ENCODE data around the gene ACOXL. TPM values are rescaled to one million over a fixed set of nuclear protein-coding genes. Genes with fewer than 3 reads are reported as not detected.
A peak's percentile ranks its signal among the peaks of the same experiment; 100 is the strongest.

ACOXL gene
- polyA plus RNA-seq, 4 donors = 0.06 to 0.56 TPM; not detected in 2

DNA sequence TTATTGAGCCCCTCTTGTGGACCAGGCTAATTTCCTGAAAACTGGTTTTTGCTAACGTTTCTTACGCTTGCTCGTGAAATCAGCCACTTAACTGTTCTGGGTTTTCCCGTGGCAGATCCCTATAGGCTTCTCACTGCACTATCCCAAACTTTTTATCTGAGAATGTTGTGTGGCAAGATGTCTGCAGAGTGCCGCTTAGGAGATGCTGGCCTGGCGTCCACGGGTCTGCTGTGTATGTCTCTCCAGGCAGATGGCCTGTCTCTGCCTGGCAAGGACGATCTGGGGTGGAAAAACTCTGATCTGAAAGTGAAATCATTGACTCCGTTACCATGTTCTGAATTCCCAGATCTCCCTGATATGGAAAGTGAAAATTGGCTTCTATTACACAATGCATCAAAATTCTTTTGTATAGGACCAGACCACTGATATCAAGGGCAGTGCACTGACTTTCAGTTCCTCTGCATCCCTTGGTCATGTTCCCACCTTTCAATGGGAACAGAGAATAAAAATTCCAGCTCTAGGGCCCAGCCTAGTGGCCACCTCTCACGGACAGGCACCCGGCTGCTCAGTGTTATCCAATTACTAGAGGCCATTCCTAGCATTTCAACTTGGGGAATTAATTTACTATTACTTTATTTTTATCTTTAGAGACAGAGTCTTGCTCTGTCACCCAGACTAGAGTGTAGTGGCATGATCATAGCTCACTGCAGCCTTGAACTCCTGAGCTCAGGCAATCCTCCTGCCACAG lies 154.6 kb downstream of the ACOXL start:
- FAIRE-seq = no peak
- no peak for DNase-seq
- H3K27me3 ChIP-seq (ENCODE audit: control insufficient read depth in 3 of 3, insufficient read depth in 3 of 3, low read length in 3 of 3) = no peaks in the 10 kb centered on the region
- H3K4me3 ChIP-seq (ENCODE audit: low read depth in 1 of 3, low read length in 3 of 3) = no peak overlapping the region
- no peaks in the 10 kb centered on the region for H3K36me3 ChIP-seq (ENCODE audit: control insufficient read depth in 3 of 3, insufficient read depth in 2 of 3, low read depth in 1 of 3, low read length in 3 of 3)
- no peaks in the 10 kb centered on the region for H3K9me3 ChIP-seq (ENCODE audit: control insufficient read depth in 2 of 2, insufficient read depth in 1 of 2, low read depth in 1 of 2, low read length in 1 of 2)
- H3K4me1 ChIP-seq (ENCODE audit: control insufficient read depth in 3 of 3, insufficient read depth in 2 of 3, low read depth in 1 of 3, low read length in 2 of 3) = no peaks in the 10 kb centered on the region
- no peak overlapping the region for H3K27ac ChIP-seq (ENCODE audit: low read depth in 1 of 3, low read length in 2 of 3)
- WGBS, 3 donors = 74 to 82% (median 76%) methylated on average over 11 of the region's 11 CpGs

DNA sequence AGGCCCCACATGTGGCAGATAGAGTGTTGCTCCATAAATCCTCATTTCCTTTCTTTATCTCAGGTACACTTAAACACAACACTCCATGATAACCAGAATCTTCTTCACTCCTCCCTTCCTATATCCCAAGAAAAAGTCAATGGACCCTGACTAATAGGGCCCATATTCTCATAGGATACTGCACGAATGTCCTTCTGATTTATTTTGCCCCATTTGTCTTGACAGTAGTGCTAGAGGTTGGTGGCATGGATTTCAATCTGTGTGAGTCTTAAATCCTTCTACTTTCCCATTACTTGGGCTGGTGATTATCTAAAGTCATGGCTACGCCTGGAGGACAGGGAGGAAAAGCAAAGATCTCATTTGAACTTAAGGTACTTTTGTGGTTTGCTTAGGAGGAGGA lies 156.0 kb downstream of the ACOXL start:
- FAIRE-seq = no peak

DNA sequence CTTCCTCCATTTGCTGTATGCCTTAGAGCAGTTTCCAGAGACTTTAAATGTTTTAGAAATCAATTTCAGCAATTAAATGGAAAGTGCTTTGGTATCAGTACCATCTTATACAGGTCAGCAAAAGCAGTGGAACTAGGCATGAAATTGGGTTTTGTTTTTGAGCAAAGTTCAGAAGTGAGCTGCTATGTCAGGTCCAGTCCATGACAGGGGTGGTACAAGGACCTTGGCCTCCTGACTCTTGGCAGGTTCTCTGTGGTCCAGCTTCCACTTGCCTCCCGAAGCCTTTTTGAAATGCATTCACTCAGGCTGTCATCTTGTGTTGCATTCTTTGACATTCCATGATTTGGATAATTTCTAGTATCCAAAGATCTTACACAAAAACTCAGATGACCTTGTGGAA lies 159.3 kb downstream of the ACOXL start:
- Histone ChIP-seq H3K27me3 (ENCODE audit: control insufficient read depth in 3 of 3, insufficient read depth in 3 of 3, low read length in 3 of 3) (peaks cover 0 to 3% (median 2%) of the 10 kb centered on the region in 3 donors), H3K4me3 (ENCODE audit: low read depth in 1 of 3, low read length in 3 of 3) (no peak overlapping the region), H3K36me3 (ENCODE audit: control insufficient read depth in 3 of 3, insufficient read depth in 2 of 3, low read depth in 1 of 3, low read length in 3 of 3) (no peaks in the 10 kb centered on the region), H3K4me1 (ENCODE audit: control insufficient read depth in 3 of 3, insufficient read depth in 2 of 3, low read depth in 1 of 3, low read length in 2 of 3) (no peaks in the 10 kb centered on the region), H3K27ac (ENCODE audit: low read depth in 1 of 3, low read length in 2 of 3) (no peak overlapping the region), H3K9me3 (ENCODE audit: control insufficient read depth in 2 of 2, insufficient read depth in 1 of 2, low read depth in 1 of 2, low read length in 1 of 2) (no peaks in the 10 kb centered on the region)
- no peak for DNase-seq
- no peak for FAIRE-seq
- WGBS, 3 donors = 0% methylated on average over 1 of the region's 1 CpG

More for the DNA sequence above, 156.0 kb downstream of the ACOXL start:
- Histone ChIP-seq H3K27ac (ENCODE audit: low read depth in 1 of 3, low read length in 2 of 3) (no peak overlapping the region), H3K27me3 (ENCODE audit: control insufficient read depth in 3 of 3, insufficient read depth in 3 of 3, low read length in 3 of 3) (no peaks in the 10 kb centered on the region), H3K4me1 (ENCODE audit: control insufficient read depth in 3 of 3, insufficient read depth in 2 of 3, low read depth in 1 of 3, low read length in 2 of 3) (no peaks in the 10 kb centered on the region), H3K36me3 (ENCODE audit: control insufficient read depth in 3 of 3, insufficient read depth in 2 of 3, low read depth in 1 of 3, low read length in 3 of 3) (no peaks in the 10 kb centered on the region), H3K9me3 (ENCODE audit: control insufficient read depth in 2 of 2, insufficient read depth in 1 of 2, low read depth in 1 of 2, low read length in 1 of 2) (no peaks in the 10 kb centered on the region), H3K4me3 (ENCODE audit: low read depth in 1 of 3, low read length in 3 of 3) (no peak overlapping the region)
- no peak for DNase-seq
- 84 to 90% (median 90%) methylated on average over 2 of the region's 2 CpGs for WGBS, 3 donors

DNA sequence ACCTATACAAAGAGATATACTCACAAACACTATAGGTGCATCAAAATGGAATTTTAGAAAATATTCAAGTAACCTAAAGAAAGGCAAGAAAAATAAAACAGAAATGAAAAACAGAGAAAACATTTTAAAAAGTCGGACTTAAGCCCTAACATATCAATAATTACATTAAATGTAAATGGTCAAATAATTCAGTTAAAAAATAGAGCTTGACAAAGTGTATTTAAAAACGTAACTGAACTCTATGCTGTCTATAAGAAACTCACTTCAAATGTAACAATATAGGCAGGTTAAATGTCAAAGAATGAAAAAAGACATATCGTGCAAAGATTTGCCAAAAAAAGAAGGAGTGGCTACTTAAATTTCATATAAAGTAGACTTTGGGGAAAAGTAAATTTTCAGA lies 163.9 kb downstream of the ACOXL start:
- no peak for FAIRE-seq
- Histone ChIP-seq H3K36me3 (ENCODE audit: control insufficient read depth in 3 of 3, insufficient read depth in 2 of 3, low read depth in 1 of 3, low read length in 3 of 3) (no peaks in the 10 kb centered on the region), H3K4me3 (ENCODE audit: low read depth in 1 of 3, low read length in 3 of 3) (no peak overlapping the region), H3K27ac (ENCODE audit: low read depth in 1 of 3, low read length in 2 of 3) (no peak overlapping the region), H3K27me3 (ENCODE audit: control insufficient read depth in 3 of 3, insufficient read depth in 3 of 3, low read length in 3 of 3) (peaks cover 0 to 3% (median 2%) of the 10 kb centered on the region in 3 donors), H3K9me3 (ENCODE audit: control insufficient read depth in 2 of 2, insufficient read depth in 1 of 2, low read depth in 1 of 2, low read length in 1 of 2) (no peaks in the 10 kb centered on the region), H3K4me1 (ENCODE audit: control insufficient read depth in 3 of 3, insufficient read depth in 2 of 3, low read depth in 1 of 3, low read length in 2 of 3) (peaks cover 0 to 11% (median 0%) of the 10 kb centered on the region in 3 donors)
- no peak for DNase-seq
- WGBS, 3 donors = 59 to 88% (median 62%) methylated on average over 3 of the region's 3 CpGs

DNA sequence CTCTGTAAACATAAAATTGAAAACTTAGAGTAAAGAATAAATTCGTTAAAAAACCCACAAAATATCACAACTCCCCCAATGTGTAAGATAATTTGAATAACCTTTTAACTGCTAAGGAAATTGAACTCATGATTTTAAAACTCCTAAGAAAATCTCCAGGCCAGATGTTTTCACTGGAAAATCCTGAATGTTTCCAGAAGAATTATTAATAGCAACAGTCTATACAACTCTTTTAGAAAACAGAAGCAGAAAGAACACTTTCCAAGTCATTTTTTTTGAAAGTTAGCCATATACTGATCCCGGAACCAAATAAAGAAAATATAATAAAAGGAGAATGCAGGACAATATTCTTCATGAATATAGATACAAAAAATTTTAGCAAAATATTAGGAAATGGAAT lies 165.6 kb downstream of the ACOXL start:
- H3K27me3 ChIP-seq (ENCODE audit: control insufficient read depth in 3 of 3, insufficient read depth in 3 of 3, low read length in 3 of 3) = peaks cover 0 to 3% (median 2%) of the 10 kb centered on the region in 3 donors
- peaks cover 0 to 11% (median 0%) of the 10 kb centered on the region in 3 donors for H3K4me1 ChIP-seq (ENCODE audit: control insufficient read depth in 3 of 3, insufficient read depth in 2 of 3, low read depth in 1 of 3, low read length in 2 of 3)
- FAIRE-seq = peak; percentile 19
- DNase-seq = no peak
- no peaks in the 10 kb centered on the region for H3K9me3 ChIP-seq (ENCODE audit: control insufficient read depth in 2 of 2, insufficient read depth in 1 of 2, low read depth in 1 of 2, low read length in 1 of 2)
- H3K27ac ChIP-seq (ENCODE audit: low read depth in 1 of 3, low read length in 2 of 3) = no peak overlapping the region
- H3K36me3 ChIP-seq (ENCODE audit: control insufficient read depth in 3 of 3, insufficient read depth in 2 of 3, low read depth in 1 of 3, low read length in 3 of 3) = no peaks in the 10 kb centered on the region
- no peak overlapping the region for H3K4me3 ChIP-seq (ENCODE audit: low read depth in 1 of 3, low read length in 3 of 3)
- 53 to 65% (median 60%) methylated on average over 2 of the region's 2 CpGs for WGBS, 3 donors

DNA sequence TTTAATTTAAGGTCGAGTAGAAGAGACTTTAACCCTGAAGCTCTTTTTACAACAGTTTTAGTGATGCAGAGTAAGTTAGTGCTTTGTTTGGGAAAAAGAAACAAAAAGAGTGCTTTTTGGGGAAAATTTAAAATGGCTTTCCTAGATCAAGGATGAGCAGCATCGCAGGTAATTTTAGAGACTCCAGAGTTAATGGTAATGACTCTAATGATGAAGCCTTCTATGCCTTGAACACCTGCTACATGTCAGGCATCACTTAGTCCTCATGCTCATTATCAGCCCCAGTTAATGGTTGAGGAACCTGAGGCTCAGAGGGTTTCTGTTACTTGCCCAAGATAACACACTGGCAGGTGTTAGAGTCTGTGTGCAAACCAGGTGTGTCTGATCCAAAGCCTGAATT lies 167.8 kb downstream of the ACOXL start:
- no peak overlapping the region for H3K27ac ChIP-seq (ENCODE audit: low read depth in 1 of 3, low read length in 2 of 3)
- H3K4me1 ChIP-seq (ENCODE audit: control insufficient read depth in 3 of 3, insufficient read depth in 2 of 3, low read depth in 1 of 3, low read length in 2 of 3) = peaks cover 0 to 11% (median 0%) of the 10 kb centered on the region in 3 donors
- 19 to 59% (median 33%) methylated on average over 2 of the region's 2 CpGs for WGBS, 3 donors
- H3K9me3 ChIP-seq (ENCODE audit: control insufficient read depth in 2 of 2, insufficient read depth in 1 of 2, low read depth in 1 of 2, low read length in 1 of 2) = no peaks in the 10 kb centered on the region
- FAIRE-seq (no peak), DNase-seq (peak; percentile 3 to 67)
- no peak overlapping the region for H3K4me3 ChIP-seq (ENCODE audit: low read depth in 1 of 3, low read length in 3 of 3)
- H3K36me3 ChIP-seq (ENCODE audit: control insufficient read depth in 3 of 3, insufficient read depth in 2 of 3, low read depth in 1 of 3, low read length in 3 of 3) = no peaks in the 10 kb centered on the region
- H3K27me3 ChIP-seq (ENCODE audit: control insufficient read depth in 3 of 3, insufficient read depth in 3 of 3, low read length in 3 of 3) = no peaks in the 10 kb centered on the region

DNA sequence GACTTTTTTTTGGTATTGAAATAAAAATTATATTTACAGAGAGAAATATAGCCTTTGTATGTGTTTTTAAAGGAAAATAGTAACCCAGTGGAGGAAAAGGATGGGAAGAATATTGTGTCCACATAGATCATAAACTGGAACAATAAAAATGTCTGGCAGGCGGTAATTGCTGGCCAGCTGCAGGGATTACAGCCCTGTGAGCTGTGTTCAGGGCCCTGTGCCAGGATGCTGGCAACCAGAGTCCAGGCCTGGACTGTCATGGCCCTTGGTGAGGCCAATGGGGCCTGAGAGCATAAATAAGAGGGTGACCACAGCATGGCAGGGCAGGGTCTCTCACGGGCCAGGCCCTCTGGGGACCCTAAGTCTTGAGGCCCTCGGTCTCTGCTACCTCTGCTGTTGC lies 171.2 kb downstream of the ACOXL start:
- H3K4me1 ChIP-seq (ENCODE audit: control insufficient read depth in 3 of 3, insufficient read depth in 2 of 3, low read depth in 1 of 3, low read length in 2 of 3) = peaks cover 0 to 11% (median 0%) of the 10 kb centered on the region in 3 donors
- FAIRE-seq (no peak), DNase-seq (peak; percentile 8 to 30)
- H3K27ac ChIP-seq (ENCODE audit: low read depth in 1 of 3, low read length in 2 of 3) = no peak overlapping the region
- H3K9me3 ChIP-seq (ENCODE audit: control insufficient read depth in 2 of 2, insufficient read depth in 1 of 2, low read depth in 1 of 2, low read length in 1 of 2) = no peaks in the 10 kb centered on the region
- WGBS, 3 donors = 67 to 81% (median 76%) methylated on average over 3 of the region's 3 CpGs
- no peak overlapping the region for H3K4me3 ChIP-seq (ENCODE audit: low read depth in 1 of 3, low read length in 3 of 3)
- no peaks in the 10 kb centered on the region for H3K36me3 ChIP-seq (ENCODE audit: control insufficient read depth in 3 of 3, insufficient read depth in 2 of 3, low read depth in 1 of 3, low read length in 3 of 3)
- H3K27me3 ChIP-seq (ENCODE audit: control insufficient read depth in 3 of 3, insufficient read depth in 3 of 3, low read length in 3 of 3) = no peaks in the 10 kb centered on the region

DNA sequence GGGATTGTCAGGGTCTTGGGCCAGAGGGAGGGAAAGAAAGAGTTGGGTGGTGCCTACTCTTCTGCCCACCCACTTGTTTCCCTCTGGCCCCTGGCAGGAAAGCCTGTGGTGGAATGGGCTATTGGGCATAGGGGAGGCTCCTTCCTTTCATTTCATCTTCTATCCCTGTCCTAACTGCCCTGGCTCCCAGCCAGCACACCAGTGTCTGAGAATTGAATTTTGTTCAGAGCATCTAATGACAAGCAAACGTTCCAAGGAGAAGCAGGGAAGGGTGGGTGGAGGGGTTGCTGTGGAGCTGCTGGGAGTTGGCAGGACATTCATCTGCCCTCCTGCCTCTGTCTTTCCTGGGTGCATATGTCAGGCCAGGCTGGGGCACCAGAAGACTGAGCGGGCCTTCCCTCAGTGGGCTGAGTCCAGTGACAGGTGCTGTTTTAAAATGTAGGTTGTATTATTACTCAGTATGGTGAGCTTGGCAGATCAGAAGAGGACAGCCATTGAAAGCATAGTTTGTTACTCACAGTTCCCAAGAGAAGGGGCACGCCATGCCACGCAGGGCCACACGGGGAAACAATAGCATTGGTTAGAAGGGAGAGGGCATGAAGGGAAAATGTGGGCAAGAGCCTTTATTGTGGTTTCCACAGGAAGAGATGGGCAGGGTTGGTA lies 171.9 kb downstream of the ACOXL start:
- no peaks in the 10 kb centered on the region for H3K9me3 ChIP-seq (ENCODE audit: control insufficient read depth in 2 of 2, insufficient read depth in 1 of 2, low read depth in 1 of 2, low read length in 1 of 2)
- peaks cover 0 to 11% (median 0%) of the 10 kb centered on the region in 3 donors for H3K4me1 ChIP-seq (ENCODE audit: control insufficient read depth in 3 of 3, insufficient read depth in 2 of 3, low read depth in 1 of 3, low read length in 2 of 3)
- H3K36me3 ChIP-seq (ENCODE audit: control insufficient read depth in 3 of 3, insufficient read depth in 2 of 3, low read depth in 1 of 3, low read length in 3 of 3) = no peaks in the 10 kb centered on the region
- H3K27ac ChIP-seq (ENCODE audit: low read depth in 1 of 3, low read length in 2 of 3) = no peak overlapping the region
- H3K4me3 ChIP-seq (ENCODE audit: low read depth in 1 of 3, low read length in 3 of 3) = no peak overlapping the region
- FAIRE-seq (no peak), DNase-seq (no peak)
- 69 to 77% (median 76%) methylated on average over 5 of the region's 5 CpGs for WGBS, 3 donors
- no peaks in the 10 kb centered on the region for H3K27me3 ChIP-seq (ENCODE audit: control insufficient read depth in 3 of 3, insufficient read depth in 3 of 3, low read length in 3 of 3)

Measured in small intestine (tissue), 7 donors.